ENCODE results near the gene TEX101. TPM values are rescaled to one million over a fixed set of nuclear protein-coding genes. Genes with fewer than 3 reads are reported as not detected.

TEX101 gene
- total RNA-seq, 1 experiment from 2014 or later: not detected

DNA sequence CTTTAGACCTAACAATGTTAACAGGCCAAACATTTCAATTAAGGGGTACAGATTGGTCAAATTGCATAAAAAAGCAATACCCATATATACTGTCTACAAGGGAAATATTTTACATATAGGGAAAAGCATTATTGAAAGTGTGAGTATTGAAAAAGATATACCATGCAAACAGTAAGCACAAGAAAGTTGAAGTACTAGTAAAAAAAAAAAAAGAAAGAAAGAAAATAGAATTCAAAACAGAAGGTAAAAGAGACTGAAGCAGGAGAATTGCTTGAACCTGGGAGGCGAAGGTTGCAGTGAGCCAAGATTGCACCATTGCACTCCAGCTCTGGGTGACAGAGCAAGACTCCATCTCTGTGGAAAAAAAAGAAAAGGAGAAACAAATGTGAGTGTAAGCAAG lies 5.3 kb upstream of the TEX101 start:
- intact Hi-C loops (cut with micrococcal nuclease): no loop called here
- CTCF ChIA-PET: no interaction called here

DNA sequence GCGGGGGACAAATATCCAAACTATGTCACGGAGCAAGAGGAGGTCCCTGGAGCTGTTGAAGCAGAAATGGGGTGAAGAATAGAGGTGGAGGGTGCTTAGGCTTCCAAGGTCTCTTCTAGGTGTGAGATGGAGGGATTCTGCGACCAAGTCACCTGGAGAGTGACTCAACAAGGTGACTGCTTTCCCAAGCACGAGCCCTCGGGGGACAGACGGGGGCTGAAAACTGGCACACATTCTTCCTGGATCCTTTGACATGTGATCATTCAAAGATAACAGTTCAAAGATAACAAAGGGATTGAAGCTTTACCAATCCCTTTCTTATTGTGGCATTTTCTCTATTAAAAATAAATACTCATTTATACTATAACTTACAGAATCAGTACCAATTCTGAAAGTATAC lies 2.2 kb upstream of the TEX101 start:
- H3K27me3 ChIP-seq (ENCODE audit: low read length): no peaks in the 10 kb centered on the region
- no peak overlapping the region for H3K27ac ChIP-seq (ENCODE audit: low read length)
- ChIA-PET POLR2A (ENCODE audit: unreplicated experiment) (no interaction called here), CTCF (no interaction called here)
- H3K4me2 ChIP-seq (ENCODE audit: low read length): no peak overlapping the region
- no peak overlapping the region for H2AFZ ChIP-seq (ENCODE audit: low read length)
- H3K36me3 ChIP-seq (ENCODE audit: low read depth, low read length): no peaks in the 10 kb centered on the region
- ATAC-seq: no peak
- DNase-seq: no peak
- H3K9me3 ChIP-seq (ENCODE audit: low read length): no peaks in the 10 kb centered on the region
- H3F3A ChIP-seq (ENCODE audit: low read length, unreplicated experiment): no peaks in the 10 kb centered on the region
- no TSS peak for BruUV-seq (replicated peaks)
- intact Hi-C loops (cut with micrococcal nuclease): no loop called here
- H4K20me1 ChIP-seq (ENCODE audit: low read length): no peaks in the 10 kb centered on the region
- H3K9me2 ChIP-seq (replicated peaks; ENCODE audit: low read length): no peaks in the 10 kb centered on the region
- H3K9ac ChIP-seq (ENCODE audit: low read length): no peak overlapping the region
- H3K79me2 ChIP-seq (ENCODE audit: low read length): no peaks in the 10 kb centered on the region
- no peak overlapping the region for H3K4me3 ChIP-seq (ENCODE audit: low read length)
- H3K4me1 ChIP-seq (ENCODE audit: insufficient read depth, low read length): no peaks in the 10 kb centered on the region
- no peak for TF ChIP-seq EZH2 (IDR thresholded peaks at IDR 0.05; ENCODE audit: low read length, unreplicated experiment)
- TF ChIP-seq, protein P1, sequence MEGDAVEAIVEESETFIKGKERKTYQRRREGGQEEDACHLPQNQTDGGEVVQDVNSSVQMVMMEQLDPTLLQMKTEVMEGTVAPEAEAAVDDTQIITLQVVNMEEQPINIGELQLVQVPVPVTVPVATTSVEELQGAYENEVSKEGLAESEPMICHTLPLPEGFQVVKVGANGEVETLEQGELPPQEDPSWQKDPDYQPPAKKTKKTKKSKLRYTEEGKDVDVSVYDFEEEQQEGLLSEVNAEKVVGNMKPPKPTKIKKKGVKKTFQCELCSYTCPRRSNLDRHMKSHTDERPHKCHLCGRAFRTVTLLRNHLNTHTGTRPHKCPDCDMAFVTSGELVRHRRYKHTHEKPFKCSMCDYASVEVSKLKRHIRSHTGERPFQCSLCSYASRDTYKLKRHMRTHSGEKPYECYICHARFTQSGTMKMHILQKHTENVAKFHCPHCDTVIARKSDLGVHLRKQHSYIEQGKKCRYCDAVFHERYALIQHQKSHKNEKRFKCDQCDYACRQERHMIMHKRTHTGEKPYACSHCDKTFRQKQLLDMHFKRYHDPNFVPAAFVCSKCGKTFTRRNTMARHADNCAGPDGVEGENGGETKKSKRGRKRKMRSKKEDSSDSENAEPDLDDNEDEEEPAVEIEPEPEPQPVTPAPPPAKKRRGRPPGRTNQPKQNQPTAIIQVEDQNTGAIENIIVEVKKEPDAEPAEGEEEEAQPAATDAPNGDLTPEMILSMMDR (conservative IDR thresholded peaks at IDR 0.05; ENCODE audit: low read depth, low read length): no peak
- no peak for TF ChIP-seq EZH2phosphoT487 (IDR thresholded peaks at IDR 0.05; ENCODE audit: borderline replicate concordance, low read length)

More for the DNA sequence above, 5.3 kb upstream of the TEX101 start:
- POLR2A ChIA-PET (ENCODE audit: unreplicated experiment): no interaction called here
- no peaks in the 10 kb centered on the region for H3K27me3 ChIP-seq (ENCODE audit: low read length)
- no peaks in the 10 kb centered on the region for H3K4me1 ChIP-seq (ENCODE audit: insufficient read depth, low read length)
- H3K4me3 ChIP-seq (ENCODE audit: low read length): no peak overlapping the region
- H3K27ac ChIP-seq (ENCODE audit: low read length): no peak overlapping the region
- H3K9me2 ChIP-seq (replicated peaks; ENCODE audit: low read length): no peaks in the 10 kb centered on the region
- no peaks in the 10 kb centered on the region for H3K36me3 ChIP-seq (ENCODE audit: low read depth, low read length)
- no TSS peak for BruUV-seq (replicated peaks)
- ATAC-seq: no peak
- H3F3A ChIP-seq (ENCODE audit: low read length, unreplicated experiment): no peaks in the 10 kb centered on the region
- DNase-seq: no peak
- H2AFZ ChIP-seq (ENCODE audit: low read length): no peak overlapping the region
- H3K4me2 ChIP-seq (ENCODE audit: low read length): no peak overlapping the region
- H3K9me3 ChIP-seq (ENCODE audit: low read length): no peaks in the 10 kb centered on the region
- no peaks in the 10 kb centered on the region for H3K79me2 ChIP-seq (ENCODE audit: low read length)
- no peaks in the 10 kb centered on the region for H4K20me1 ChIP-seq (ENCODE audit: low read length)
- no peak for TF ChIP-seq EZH2 (IDR thresholded peaks at IDR 0.05; ENCODE audit: low read length, unreplicated experiment)
- TF ChIP-seq, protein P1 (conservative IDR thresholded peaks at IDR 0.05; ENCODE audit: low read depth, low read length): no peak
- TF ChIP-seq EZH2phosphoT487 (IDR thresholded peaks at IDR 0.05; ENCODE audit: borderline replicate concordance, low read length): no peak
- no peak overlapping the region for H3K9ac ChIP-seq (ENCODE audit: low read length)

- Histone ChIP-seq H3F3A (ENCODE audit: low read length, unreplicated experiment) (no peaks in the 10 kb centered on the region), H3K4me3 (ENCODE audit: low read length) (no peak overlapping the region), H3K9me3 (ENCODE audit: low read length) (no peaks in the 10 kb centered on the region), H3K4me1 (ENCODE audit: insufficient read depth, low read length) (no peaks in the 10 kb centered on the region), H3K27ac (ENCODE audit: low read length) (no peak overlapping the region), H3K79me2 (ENCODE audit: low read length) (no peaks in the 10 kb centered on the region), H2AFZ (ENCODE audit: low read length) (no peak overlapping the region), H3K9me2 (replicated peaks; ENCODE audit: low read length) (no peaks in the 10 kb centered on the region), H3K27me3 (ENCODE audit: low read length) (no peaks in the 10 kb centered on the region), H3K9ac (ENCODE audit: low read length) (no peak overlapping the region), H3K36me3 (ENCODE audit: low read depth, low read length) (no peaks in the 10 kb centered on the region), H4K20me1 (ENCODE audit: low read length) (no peaks in the 10 kb centered on the region), H3K4me2 (ENCODE audit: low read length) (no peak overlapping the region)
- DNase-seq (no peak), ATAC-seq (no peak)
- CTCF ChIA-PET: no interaction called here
- TF ChIP-seq, protein P1 (conservative IDR thresholded peaks at IDR 0.05; ENCODE audit: low read depth, low read length): no peak
- no peak for TF ChIP-seq EZH2phosphoT487 (IDR thresholded peaks at IDR 0.05; ENCODE audit: borderline replicate concordance, low read length)
- TF ChIP-seq EZH2 (IDR thresholded peaks at IDR 0.05; ENCODE audit: low read length, unreplicated experiment): no peak
- intact Hi-C loops (cut with micrococcal nuclease): no loop called here
- BruUV-seq (replicated peaks): no TSS peak
- POLR2A ChIA-PET (ENCODE audit: unreplicated experiment): no interaction called here
These were observed 2.4 kb downstream of the TEX101 start for GRCh38 chr19:43416951-43417623.

Data from PC-3 (cell line).